CD4-positive, alpha-beta T cell treated with Interleukin-12 subunit alpha and Interleukin-12 subunit beta, for 1 hour (primary cell): ENCODE results near the gene ENTPD2.
"Not testable (repeated sequence)": the region's sequence is repeated elsewhere in the genome, so short reads cannot be mapped to it uniquely, and the experiment has no call there.

Source experiments
- DNase-seq: peaks from one replicate; pipeline ENCODE4 v3.0.0-alpha.2; 2020

Gene ENTPD2

GRCh38 chr9:137063311-137064026 lies 9.6 kb upstream of the ENTPD2 start:
- no peak for DNase-seq

- DNase-seq = not testable (repeated sequence)
Observed at GRCh38 chr9:137062798-137063197, 8.9 kb upstream of the ENTPD2 start.

GRCh38 chr9:137062384-137062783 lies 8.5 kb upstream of the ENTPD2 start:
- no peak for DNase-seq

DNA sequence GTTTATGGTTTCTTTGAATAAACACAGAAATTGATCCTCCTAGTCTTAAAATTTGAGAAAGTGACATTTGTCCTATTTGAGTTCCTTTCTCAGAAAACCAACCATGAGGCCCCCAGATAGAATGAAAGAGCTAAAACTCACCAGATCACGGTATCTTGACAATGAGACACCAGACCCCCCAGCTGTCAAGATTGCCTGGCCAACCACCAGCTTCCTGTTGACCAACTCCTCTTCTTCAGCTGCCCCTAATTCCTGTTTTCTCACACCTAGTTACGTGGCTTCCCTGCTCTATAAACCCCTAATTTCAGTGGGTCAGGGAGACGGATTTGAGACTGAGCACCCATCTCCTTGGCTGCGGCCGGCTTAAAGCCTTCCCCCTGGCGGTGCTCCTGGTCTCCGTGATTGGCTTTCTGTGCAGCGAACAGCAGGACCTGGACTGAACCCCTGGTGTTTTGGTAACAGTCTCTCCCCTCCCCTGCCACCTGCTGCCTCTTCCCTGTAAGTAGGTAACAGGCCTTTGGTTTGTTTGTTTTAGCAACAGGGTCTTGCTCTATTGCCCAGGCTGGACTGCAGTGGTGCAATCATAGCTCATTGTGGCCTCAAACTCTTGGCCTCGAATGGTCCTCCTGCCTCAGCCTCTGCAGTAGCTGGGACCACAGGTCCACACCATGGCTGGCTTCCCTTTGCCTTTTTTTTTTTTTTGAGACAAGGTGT lies 4.8 kb upstream of the ENTPD2 start:
- no peak for DNase-seq

- DNase-seq = no peak
Observed at GRCh38 chr9:137057545-137057944, 3.7 kb upstream of the ENTPD2 start.

DNA sequence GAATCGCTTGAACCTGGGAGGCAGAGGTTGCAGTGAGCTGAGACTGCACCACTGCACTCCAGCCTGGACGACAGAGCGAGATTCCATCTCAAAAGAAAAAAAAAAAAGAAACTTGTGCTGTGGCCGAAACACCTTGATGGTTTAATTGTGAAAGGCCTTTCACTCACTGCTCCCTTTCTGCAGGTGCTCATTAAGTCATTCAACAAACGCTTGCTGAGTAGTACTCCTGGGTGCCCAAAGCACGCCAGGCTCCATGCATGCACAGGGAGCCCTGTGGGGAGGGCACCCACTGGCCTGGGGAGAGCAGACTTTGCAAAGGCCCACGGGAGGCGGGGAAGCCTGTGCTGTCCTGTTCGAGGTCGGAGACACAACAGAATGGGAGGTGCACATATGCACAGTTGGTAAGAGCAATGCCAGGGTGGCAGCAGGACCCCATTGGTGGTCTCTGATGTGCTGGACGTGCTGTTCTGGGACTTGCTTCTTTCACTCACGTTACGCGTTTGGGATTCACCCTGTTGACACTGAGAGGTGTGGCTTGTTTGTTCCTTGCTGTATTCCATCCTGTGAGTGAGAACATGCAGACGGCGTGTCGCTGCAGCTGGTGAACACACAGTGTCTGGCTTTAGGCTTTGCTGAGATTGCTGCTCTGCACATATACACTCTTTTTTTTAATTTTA lies 3.0 kb upstream of the ENTPD2 start:
- no peak for DNase-seq

GRCh38 chr9:137055385-137056364 lies 1.8 kb upstream of the ENTPD2 start:
- DNase-seq = no peak

DNA sequence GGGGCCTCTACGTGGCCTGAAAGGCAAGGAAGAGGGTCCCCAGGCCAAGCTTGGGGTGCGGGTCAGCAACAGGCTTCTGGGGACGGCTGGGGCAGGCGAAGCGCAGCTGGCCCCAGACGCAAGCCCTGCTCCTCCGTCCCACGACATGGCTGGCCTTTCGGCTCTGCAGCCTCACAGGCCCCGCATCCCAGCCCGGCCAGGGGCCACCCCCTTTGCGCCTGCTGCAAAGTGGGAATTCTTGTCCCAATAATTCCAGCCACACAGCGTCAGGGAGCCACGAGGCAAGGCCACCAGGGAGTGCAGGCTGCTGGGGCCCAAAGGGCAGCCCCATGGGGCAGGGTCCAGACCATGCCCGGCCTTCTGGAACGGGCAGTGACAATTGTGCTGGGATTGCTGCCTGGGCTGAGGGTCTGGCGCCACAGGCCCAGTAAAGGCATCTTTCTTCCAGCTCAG lies 1.1 kb upstream of the ENTPD2 start:
- no peak for DNase-seq

GRCh38 chr9:137052998-137053943 lies 590 bp downstream of the ENTPD2 start:
- DNase-seq = no peak

GRCh38 chr9:137052293-137052692 lies 1.6 kb downstream of the ENTPD2 start:
- DNase-seq = no peak

- no peak for DNase-seq
Observed at GRCh38 chr9:137051145-137051724, 2.6 kb downstream of the ENTPD2 start.

GRCh38 chr9:137050570-137050969 lies 3.3 kb downstream of the ENTPD2 start:
- DNase-seq = no peak

- peak; percentile 64 for DNase-seq
Observed at GRCh38 chr9:137049544-137050449, 4.1 kb downstream of the ENTPD2 start.

- DNase-seq = no peak
Observed at GRCh38 chr9:137048655-137049543, 5.0 kb downstream of the ENTPD2 start.

GRCh38 chr9:137046088-137046787 lies 7.6 kb downstream of the ENTPD2 start, which contains the start of gene NPDC1:
NPDC1 (minus strand) TSS chr9:137046177; CDS start chr9:137045989, 188 bp downstream.
- DNase-seq = peak; percentile 86

DNA sequence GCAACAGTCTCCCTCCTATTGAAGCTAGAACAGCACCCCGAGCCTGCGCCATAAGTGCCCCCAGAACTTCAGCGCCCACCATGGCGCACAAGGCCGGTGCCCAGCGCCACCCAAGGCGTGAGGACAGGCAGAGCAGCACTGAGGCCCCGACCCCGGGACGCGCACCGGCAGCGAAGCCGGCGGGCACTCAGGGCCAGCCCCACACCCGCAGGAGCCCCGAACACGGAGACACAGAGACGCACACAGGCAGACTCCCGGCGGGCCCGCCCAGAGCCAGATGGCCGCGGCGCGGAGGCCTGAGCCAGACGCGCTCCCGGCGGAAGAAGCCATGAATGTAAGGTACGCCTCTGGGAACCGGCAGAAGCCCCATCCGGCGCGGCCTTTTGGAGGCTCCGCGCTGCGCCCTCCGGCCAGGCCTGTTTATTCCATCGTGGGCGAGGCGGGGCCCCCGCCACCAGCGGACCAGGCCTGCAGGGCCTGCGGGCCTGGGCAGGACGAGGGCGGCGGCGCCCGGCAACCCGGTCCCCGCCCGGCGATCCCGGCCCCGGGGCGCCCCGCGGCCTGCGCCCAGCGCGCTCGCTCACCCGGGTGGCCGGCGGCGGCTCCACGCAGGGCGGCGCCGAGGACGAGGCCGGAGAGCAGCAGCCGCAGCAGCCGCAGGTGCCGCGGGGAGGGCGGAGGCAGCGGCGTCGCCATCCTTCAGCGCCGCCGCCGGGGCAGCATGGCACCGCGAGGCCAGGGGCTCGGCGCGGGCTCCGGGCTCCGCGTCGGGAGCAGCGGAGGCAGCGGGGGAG lies 8.4 kb downstream of the ENTPD2 start:
- no peak for DNase-seq

- DNase-seq = no peak
Observed at GRCh38 chr9:137044502-137045177, 9.2 kb downstream of the ENTPD2 start.
